M059J (cell line): ENCODE results near the gene THRAP3. TPM values are rescaled to one million over a fixed set of nuclear protein-coding genes. Genes with fewer than 3 reads are reported as not detected.
A peak's percentile ranks its signal among the peaks of the same experiment; 100 is the strongest.
"Not testable (repeated sequence)": the region's sequence is repeated elsewhere in the genome, so short reads cannot be mapped to it uniquely, and the experiment has no call there.

Experiments used
- DNase-seq: peaks from one replicate; pipeline ENCODE4 v3.0.0-alpha.2; 2012; ENCODE audit warnings: low read depth
- total RNA-seq: library from RNA; depleted of rRNA; stranded (reverse); fragments of >200 nt; shearing (Covaris generic); gene quantifications from 2 replicates; pipeline ENCODE4 v1.2.3, GENCODE V29; 2014

Gene THRAP3
- total RNA-seq, 1 experiment from 2014 or later = 67.4 TPM

GRCh38 chr1:36247538-36247937, 23.3 kb downstream of the THRAP3 start:
- DNase-seq = no peak

- peak; percentile 94 for DNase-seq
These were observed 24.1 kb downstream of the THRAP3 start for GRCh38 chr1:36248250-36248894.

- no peak for DNase-seq
These were observed 27.7 kb downstream of the THRAP3 start for GRCh38 chr1:36251794-36252481.

GRCh38 chr1:36252482-36252824, 28.2 kb downstream of the THRAP3 start:
- DNase-seq = not testable (repeated sequence)

GRCh38 chr1:36253161-36253862, 29.1 kb downstream of the THRAP3 start:
- DNase-seq = no peak

GRCh38 chr1:36256558-36257374, 32.5 kb downstream of the THRAP3 start:
- no peak for DNase-seq

- peak; percentile 32 for DNase-seq
These were observed 33.1 kb downstream of the THRAP3 start for GRCh38 chr1:36257375-36257767.

GRCh38 chr1:36258960-36259344, 34.7 kb downstream of the THRAP3 start:
- peak; percentile 28 for DNase-seq

- no peak for DNase-seq
These were observed 44.7 kb downstream of the THRAP3 start for GRCh38 chr1:36268981-36269380.

- no peak for DNase-seq
These were observed 45.2 kb downstream of the THRAP3 start for GRCh38 chr1:36269408-36269838.

GRCh38 chr1:36273024-36273423, 48.8 kb downstream of the THRAP3 start:
- no peak for DNase-seq

GRCh38 chr1:36274201-36274600, 50.0 kb downstream of the THRAP3 start:
- DNase-seq = no peak

GRCh38 chr1:36276688-36277087, 52.4 kb downstream of the THRAP3 start:
- DNase-seq = no peak

- no peak for DNase-seq
These were observed 55.0 kb downstream of the THRAP3 start for GRCh38 chr1:36279110-36279788.

- no peak for DNase-seq
These were observed 55.6 kb downstream of the THRAP3 start for GRCh38 chr1:36279789-36280296.

- no peak for DNase-seq
These were observed 59.8 kb downstream of the THRAP3 start for GRCh38 chr1:36284061-36284460.

GRCh38 chr1:36284517-36284916, 60.3 kb downstream of the THRAP3 start:
- no peak for DNase-seq

GRCh38 chr1:36285443-36286101, 61.3 kb downstream of the THRAP3 start:
- peak; percentile 86 for DNase-seq

- no peak for DNase-seq
These were observed 62.6 kb downstream of the THRAP3 start for GRCh38 chr1:36286802-36287201.

- DNase-seq = no peak
These were observed 63.4 kb downstream of the THRAP3 start for GRCh38 chr1:36287595-36287994.

GRCh38 chr1:36295390-36295789, 71.1 kb downstream of the THRAP3 start:
- no peak for DNase-seq
